ENCODE measurements around the gene CWC22.
"Not testable (repeated sequence)": the region's sequence is repeated elsewhere in the genome, so short reads cannot be mapped to it uniquely, and the experiment has no call there.

Gene CWC22

DNA sequence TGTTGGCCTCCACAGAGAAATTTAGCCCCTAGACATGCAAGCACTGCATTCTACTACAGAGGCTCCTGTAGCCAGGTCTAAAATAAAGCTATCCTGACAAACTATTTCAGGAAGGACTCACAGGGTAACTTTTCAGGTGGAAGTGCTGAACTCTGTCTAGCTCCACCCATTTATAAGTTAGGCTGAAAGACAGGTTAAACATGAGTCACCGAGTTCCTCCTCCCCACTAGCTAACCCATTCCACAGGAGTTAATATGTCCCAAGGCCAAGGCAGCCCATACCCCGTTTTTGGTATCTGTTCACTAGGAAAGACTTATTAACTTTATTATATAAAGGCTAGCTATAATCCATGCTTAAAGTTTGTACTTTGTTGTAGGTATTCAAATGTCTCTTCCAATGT, 3.5 kb downstream of the CWC22 start:
- no peak for DNase-seq (ENCODE audit: low read depth in 1 of 2, low spot score in 1 of 2)

- no peak for DNase-seq (ENCODE audit: low read depth in 1 of 2, low spot score in 1 of 2)
These were observed 4.0 kb downstream of the CWC22 start for GRCh38 chr2:180003073-180003472.

GRCh38 chr2:180002198-180002770, 4.8 kb downstream of the CWC22 start:
- DNase-seq (ENCODE audit: low read depth in 1 of 2, low spot score in 1 of 2) = no peak

- no peak for DNase-seq (ENCODE audit: low read depth in 1 of 2, low spot score in 1 of 2)
These were observed 5.4 kb downstream of the CWC22 start for GRCh38 chr2:180001726-180002125.

GRCh38 chr2:180000434-180000833, 6.7 kb downstream of the CWC22 start:
- DNase-seq (ENCODE audit: low read depth in 1 of 2, low spot score in 1 of 2) = no peak

DNA sequence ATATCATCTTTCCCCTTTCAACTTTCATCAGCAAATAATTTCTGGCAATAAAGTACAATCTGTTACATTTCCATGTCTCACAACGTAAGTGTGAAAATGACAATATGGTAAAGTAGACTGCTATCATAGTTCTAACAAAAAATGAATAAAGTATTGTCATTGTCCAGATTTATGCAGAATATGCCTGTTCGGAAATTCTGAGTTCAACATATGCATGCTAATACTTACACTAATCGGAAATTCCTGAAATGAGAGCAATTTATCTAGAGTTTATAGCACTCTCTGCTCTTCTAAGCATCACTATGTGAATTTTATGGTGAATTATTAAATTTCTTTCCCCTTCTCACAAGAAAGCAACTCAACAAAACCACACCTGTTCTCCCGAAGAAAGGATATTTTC, 8.1 kb downstream of the CWC22 start:
- no peak for DNase-seq (ENCODE audit: low read depth in 1 of 2, low spot score in 1 of 2)

DNA sequence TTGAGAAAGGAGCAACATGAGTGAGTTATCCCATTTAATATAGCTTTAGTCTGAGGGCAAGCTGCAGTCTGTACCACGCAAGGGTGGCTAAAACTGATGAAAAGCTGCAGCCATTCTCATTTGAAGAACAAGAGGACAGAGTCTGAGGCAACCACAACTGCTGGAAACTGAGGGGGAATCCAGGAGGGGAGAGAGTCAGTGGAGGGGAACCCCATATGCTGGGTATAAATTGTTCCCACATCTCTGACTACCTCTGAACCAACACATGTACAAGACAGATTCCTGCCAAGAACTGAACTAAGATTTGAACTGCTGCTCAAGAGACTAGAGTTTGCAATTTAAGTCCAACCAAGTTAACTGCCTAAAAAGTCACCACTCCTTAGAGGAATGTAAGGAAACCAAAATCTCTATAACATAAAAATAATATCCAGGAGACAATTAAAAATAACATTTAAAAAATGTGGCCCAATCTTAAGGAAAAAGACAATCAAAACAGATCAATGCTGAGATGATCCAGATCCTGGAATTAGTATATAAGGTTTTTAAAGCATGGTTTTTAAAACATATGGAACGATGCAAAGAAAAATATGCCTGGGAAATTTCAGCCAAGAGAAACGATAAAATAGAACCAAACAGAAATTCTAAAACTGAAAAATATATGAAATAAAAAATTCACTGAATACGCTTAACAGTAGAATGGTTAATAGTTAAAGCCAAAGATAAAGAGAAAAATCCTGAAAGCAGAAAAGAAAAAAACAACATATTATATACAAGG, 11.2 kb downstream of the CWC22 start:
- DNase-seq (ENCODE audit: low read depth in 1 of 2, low spot score in 1 of 2) = no peak

GRCh38 chr2:179991344-179991743, 15.8 kb downstream of the CWC22 start:
- no peak for DNase-seq (ENCODE audit: low read depth in 1 of 2, low spot score in 1 of 2)

GRCh38 chr2:179990676-179991317, 16.3 kb downstream of the CWC22 start:
- DNase-seq (ENCODE audit: low read depth in 1 of 2, low spot score in 1 of 2) = no peak

DNA sequence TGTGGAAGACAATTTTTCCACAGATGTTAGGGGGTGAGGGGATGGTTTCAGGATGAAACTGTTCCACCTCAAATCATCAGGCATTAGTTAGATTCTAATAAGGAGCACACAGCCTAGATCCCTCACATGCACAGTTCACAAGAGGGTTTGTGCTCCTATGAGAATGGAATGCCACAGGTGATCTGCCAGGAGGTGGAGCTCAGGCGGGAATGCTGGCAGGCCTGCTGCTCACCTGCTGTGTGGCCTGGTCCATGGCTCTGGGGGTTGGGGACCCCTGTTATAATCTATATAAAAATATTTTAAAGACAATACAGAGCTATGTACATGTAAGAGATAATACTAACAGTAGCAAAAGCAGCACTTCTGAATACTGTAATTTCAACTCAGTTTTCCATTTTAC, 19.2 kb downstream of the CWC22 start:
- DNase-seq (ENCODE audit: low read depth in 1 of 2, low spot score in 1 of 2) = no peak

- no peak for DNase-seq (ENCODE audit: low read depth in 1 of 2, low spot score in 1 of 2)
These were observed 21.8 kb downstream of the CWC22 start for GRCh38 chr2:179985163-179985820.

GRCh38 chr2:179983250-179983932, 23.7 kb downstream of the CWC22 start:
- DNase-seq (ENCODE audit: low read depth in 1 of 2, low spot score in 1 of 2) = no peak

DNA sequence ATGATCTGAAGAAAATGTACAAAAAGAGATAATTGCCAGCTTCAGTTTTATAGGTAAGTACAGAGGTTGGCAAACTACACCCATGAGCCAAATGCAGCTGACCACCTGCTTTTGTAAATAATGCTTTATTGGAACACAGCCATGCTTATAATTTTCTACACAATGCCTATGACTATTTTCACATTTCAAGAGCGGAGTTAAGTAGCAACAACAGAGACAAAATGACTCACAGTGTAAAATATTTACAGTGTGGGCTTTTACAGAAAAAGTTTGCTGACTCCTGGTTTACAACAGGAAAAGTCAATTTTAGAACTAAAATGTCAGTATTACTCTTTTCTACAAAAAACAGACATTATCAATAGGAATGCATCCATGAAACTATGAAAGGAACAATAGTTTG, 26.0 kb downstream of the CWC22 start:
- no peak for DNase-seq (ENCODE audit: low read depth in 1 of 2, low spot score in 1 of 2)

DNA sequence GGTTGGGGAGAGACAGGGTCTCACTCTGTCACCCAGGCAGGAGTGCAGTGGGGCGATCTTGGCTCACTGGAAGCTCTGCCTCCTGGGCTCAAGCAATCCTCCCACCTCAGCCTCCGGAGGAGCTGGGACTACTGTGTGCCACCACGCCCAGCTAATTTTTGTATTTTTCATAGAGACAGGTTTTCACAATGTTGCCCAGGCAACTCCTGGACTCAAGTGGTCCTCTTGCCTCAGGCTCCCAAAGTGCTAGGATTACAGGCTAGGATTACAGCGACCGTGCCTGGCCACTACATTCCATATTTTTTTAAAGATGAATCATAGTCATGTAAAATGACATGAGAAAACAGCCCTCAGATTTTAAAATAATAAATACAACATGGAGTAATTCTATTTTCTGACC, 32.3 kb downstream of the CWC22 start:
- DNase-seq (ENCODE audit: low read depth in 1 of 2, low spot score in 1 of 2) = no peak

- no peak for DNase-seq (ENCODE audit: low read depth in 1 of 2, low spot score in 1 of 2)
These were observed 40.2 kb downstream of the CWC22 start for GRCh38 chr2:179966778-179967394.

- no peak for DNase-seq (ENCODE audit: low read depth in 1 of 2, low spot score in 1 of 2)
These were observed 41.5 kb downstream of the CWC22 start for GRCh38 chr2:179965291-179966258.

DNA sequence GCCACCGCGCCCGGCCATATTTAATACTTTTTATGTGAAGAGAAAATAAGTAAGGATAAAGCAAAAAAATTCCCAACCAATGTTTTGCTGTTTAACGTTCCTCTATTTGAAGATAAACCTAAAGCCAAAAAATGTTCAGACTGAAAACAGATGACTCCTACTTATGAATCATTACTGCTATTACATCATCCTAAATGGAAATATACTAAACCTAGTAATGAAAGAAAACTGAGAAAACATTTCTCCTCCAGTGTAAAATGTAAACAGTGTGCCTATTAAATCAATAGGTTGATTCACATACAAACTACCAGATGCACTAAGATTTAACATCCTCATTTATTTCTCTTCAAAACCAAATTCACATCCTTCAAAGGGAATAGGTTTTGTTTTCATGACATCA, 43.5 kb downstream of the CWC22 start:
- DNase-seq (ENCODE audit: low read depth in 1 of 2, low spot score in 1 of 2) = no peak

- DNase-seq (ENCODE audit: low read depth in 1 of 2, low spot score in 1 of 2) = not testable (repeated sequence)
These were observed 48.8 kb downstream of the CWC22 start for GRCh38 chr2:179958251-179958650.

DNA sequence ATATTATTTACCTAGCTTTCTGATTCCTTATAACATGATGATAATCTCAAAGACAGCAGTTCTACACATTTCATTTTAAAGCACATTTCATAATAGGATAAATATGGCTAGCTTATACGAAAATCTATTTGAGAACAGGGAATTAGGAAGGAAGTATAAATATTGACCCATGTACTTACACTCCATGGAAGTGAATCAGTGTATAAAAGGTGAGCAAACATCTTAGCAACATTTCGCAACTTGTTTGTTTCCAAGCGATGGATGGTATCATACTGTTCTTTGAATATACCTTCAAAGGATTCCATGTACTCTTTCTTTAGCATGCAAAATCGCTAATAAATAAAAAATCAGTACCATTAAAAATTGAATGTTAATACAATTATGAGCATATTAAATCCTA, 53.1 kb downstream of the CWC22 start:
- no peak for DNase-seq (ENCODE audit: low read depth in 1 of 2, low spot score in 1 of 2)

- DNase-seq (ENCODE audit: low read depth in 1 of 2, low spot score in 1 of 2) = no peak
These were observed 53.7 kb downstream of the CWC22 start for GRCh38 chr2:179953359-179953758.
